ENCODE results near the gene HLA-DPB1. TPM values are rescaled to one million over a fixed set of nuclear protein-coding genes. Genes with fewer than 3 reads are reported as not detected.
"Not testable (repeated sequence)": the region's sequence is repeated elsewhere in the genome, so short reads cannot be mapped to it uniquely, and the experiment has no call there.

HLA-DPB1 gene
- polyA plus RNA-seq, 2 of the 4 experiments (the other 2 are of a cell fraction), result not detected

DNA sequence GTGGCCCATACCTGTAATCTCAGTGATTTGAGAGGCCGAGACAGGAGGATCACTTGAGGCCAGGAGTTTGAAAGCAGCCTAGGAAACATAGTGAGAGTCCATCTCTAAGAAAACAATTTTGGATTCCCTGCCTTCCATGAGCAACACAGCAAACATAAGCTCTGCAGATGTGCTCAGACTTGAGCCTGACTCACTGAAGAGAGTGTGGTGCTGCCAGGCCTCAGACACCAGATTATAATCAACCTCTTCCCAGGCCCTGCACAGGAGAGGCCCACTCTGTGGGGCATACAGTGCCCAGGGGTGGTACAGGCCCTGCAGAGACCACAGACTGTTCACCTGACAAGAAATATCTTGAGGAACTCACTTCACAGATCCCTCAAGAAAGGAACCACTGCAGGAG is 19.9 kb downstream of the HLA-DPB1 start:
- no peak overlapping the region for H3K4me2 ChIP-seq
- FAIRE-seq (no peak), DNase-seq (ENCODE audit: low read depth in 1 of 2, low spot score in 1 of 2) (no peak), ATAC-seq (no peak)
- ChIA-PET CTCF (no interaction called here), POLR2A (no interaction called here)
- TF ChIP-seq CEBPB (IDR thresholded peaks at IDR 0.05), result no peak
- TF ChIP-seq RARB (CRISPR knock-in tag; IDR thresholded peaks at IDR 0.05), result no peak
- no peak for TF ChIP-seq TP53 (CRISPR knock-in tag; IDR thresholded peaks at IDR 0.05)
- TF ChIP-seq, protein P1, sequence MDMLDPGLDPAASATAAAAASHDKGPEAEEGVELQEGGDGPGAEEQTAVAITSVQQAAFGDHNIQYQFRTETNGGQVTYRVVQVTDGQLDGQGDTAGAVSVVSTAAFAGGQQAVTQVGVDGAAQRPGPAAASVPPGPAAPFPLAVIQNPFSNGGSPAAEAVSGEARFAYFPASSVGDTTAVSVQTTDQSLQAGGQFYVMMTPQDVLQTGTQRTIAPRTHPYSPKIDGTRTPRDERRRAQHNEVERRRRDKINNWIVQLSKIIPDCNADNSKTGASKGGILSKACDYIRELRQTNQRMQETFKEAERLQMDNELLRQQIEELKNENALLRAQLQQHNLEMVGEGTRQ (IDR thresholded peaks at IDR 0.05), result no peak
- TF ChIP-seq, protein P2, sequence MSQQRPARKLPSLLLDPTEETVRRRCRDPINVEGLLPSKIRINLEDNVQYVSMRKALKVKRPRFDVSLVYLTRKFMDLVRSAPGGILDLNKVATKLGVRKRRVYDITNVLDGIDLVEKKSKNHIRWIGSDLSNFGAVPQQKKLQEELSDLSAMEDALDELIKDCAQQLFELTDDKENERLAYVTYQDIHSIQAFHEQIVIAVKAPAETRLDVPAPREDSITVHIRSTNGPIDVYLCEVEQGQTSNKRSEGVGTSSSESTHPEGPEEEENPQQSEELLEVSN (IDR thresholded peaks at IDR 0.05; ENCODE audit: borderline replicate concordance, low read depth), result no peak
- no peak for TF ChIP-seq GATA3 (IDR thresholded peaks at IDR 0.05; ENCODE audit: borderline replicate concordance)
- TF ChIP-seq EP300 (IDR thresholded peaks at IDR 0.05), result no peak
- no peak for TF ChIP-seq ZSCAN20 (CRISPR knock-in tag; IDR thresholded peaks at IDR 0.05)
- TF ChIP-seq HOXB5 (CRISPR knock-in tag; IDR thresholded peaks at IDR 0.05), result no peak
- H3K27ac ChIP-seq, result no peak overlapping the region
- peaks cover 5% of the 10 kb centered on the region; the same call in 1 of the 3 replicates for H3K9me3 ChIP-seq
- no peak overlapping the region for H3K4me3 ChIP-seq
- no peaks in the 10 kb centered on the region for H3K4me1 ChIP-seq
- 38% methylated on average over 1 of the region's 1 CpG for WGBS (ENCODE audit: missing lambda C conversion rate)

DNA sequence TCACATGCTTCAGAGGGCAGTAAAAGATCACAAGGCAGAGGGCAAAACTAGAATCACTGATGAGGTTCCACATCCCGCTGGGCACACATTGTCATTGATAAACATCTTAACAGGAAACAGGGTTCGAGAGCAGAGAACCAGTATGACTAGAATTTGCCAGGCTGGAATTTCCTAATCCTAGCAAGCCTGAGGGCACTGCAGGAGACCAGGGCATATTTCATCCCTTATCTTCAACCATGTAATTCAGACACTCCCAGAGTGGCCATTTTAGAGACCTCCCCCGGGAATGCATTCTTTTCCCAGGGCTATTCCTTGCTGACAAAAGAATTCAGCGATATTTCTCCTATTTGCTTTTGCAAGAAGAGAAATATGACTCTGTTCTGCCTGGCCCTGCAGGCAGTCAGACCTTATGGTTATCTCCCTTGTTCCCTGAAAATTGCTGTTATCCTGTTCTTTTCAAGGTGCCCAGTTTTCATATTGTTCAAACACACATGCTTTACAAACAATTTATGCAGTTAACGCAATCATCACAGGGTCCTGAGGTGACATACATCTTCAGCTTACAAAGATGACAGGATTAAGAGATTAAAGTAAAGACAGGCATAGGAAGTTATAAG is 25.4 kb downstream of the HLA-DPB1 start:
- FAIRE-seq; POLR2A ChIA-PET; H3K27ac ChIP-seq; DNase-seq (ENCODE audit: low read depth in 1 of 2, low spot score in 1 of 2); H3K9me3 ChIP-seq; H3K4me1 ChIP-seq; ATAC-seq; H3K4me3 ChIP-seq; H3K4me2 ChIP-seq; CTCF ChIA-PET: not testable (repeated sequence)
- WGBS (ENCODE audit: missing lambda C conversion rate), result 17% methylated on average over 5 of the region's 5 CpGs

DNA sequence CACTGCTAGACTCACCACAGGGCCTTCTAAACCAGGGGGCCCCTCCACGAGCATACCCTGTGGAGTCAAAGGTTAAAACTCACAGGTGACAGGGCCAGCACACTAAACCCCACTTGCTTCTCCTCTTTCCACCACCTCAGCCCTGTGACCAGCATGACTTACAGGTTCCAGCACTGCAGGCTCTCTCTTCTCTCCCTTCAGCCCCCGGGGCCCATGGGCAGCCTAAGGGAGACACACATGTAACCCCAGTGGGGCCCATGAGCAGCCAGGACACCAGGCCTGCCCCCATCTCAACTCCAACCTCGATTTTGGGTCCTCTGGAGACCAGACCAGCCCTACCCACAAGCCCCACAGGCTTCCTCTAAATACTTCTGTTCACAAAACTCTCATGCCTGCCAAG is 28.0 kb downstream of the HLA-DPB1 start:
- ChIA-PET CTCF (no interaction called here), POLR2A (no interaction called here)
- Histone ChIP-seq H3K9me3 (no peaks in the 10 kb centered on the region), H3K4me3 (no peak overlapping the region), H3K4me2 (no peak overlapping the region), H3K4me1 (no peaks in the 10 kb centered on the region), H3K27ac (no peak overlapping the region)
- DNase-seq (ENCODE audit: low read depth in 1 of 2, low spot score in 1 of 2) (no peak), ATAC-seq (no peak), FAIRE-seq (no peak)
- TF ChIP-seq HEYL (CRISPR knock-in tag; IDR thresholded peaks at IDR 0.05) (no peak), CHD2 (IDR thresholded peaks at IDR 0.05; ENCODE audit: low read length, partially characterized antibody) (no peak), ESRRA (IDR thresholded peaks at IDR 0.05; ENCODE audit: borderline replicate concordance, low read length) (no peak), TP53 (CRISPR knock-in tag; IDR thresholded peaks at IDR 0.05) (no peak), EP300 (IDR thresholded peaks at IDR 0.05) (no peak), ZNF302 (CRISPR knock-in tag; IDR thresholded peaks at IDR 0.05) (no peak), HOXB5 (CRISPR knock-in tag; IDR thresholded peaks at IDR 0.05) (no peak)
- TF ChIP-seq, protein P3, sequence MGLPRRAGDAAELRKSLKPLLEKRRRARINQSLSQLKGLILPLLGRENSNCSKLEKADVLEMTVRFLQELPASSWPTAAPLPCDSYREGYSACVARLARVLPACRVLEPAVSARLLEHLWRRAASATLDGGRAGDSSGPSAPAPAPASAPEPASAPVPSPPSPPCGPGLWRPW (IDR thresholded peaks at IDR 0.05), result no peak
- 7% methylated on average over 2 of the region's 3 CpGs for WGBS (ENCODE audit: missing lambda C conversion rate)

DNA sequence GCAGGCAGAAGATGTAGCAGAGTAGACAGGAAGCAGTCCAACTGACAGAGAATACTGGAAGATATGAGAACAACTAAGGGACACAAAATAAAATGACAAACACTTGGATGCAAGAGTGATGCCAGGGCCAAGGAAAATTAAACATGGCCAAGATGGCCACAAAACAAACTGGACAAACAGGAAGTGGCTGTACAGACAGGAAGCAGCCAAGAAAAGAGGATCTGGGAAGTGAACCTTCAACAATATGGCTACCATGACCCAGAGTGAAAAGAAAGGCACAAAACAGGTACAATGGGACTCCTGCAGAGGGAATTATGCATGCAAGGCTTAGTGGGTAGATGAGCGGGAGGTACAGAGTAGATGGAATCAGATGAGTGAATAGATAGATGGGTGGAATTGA is 29.1 kb downstream of the HLA-DPB1 start:
- Histone ChIP-seq H3K9me3 (no peaks in the 10 kb centered on the region), H3K4me2 (no peak overlapping the region), H3K4me1 (no peaks in the 10 kb centered on the region), H3K4me3 (no peak overlapping the region), H3K27ac (no peak overlapping the region)
- DNase-seq (ENCODE audit: low read depth in 1 of 2, low spot score in 1 of 2) (no peak), ATAC-seq (no peak), FAIRE-seq (no peak)
- ChIA-PET CTCF (no interaction called here), POLR2A (no interaction called here)
- WGBS (ENCODE audit: missing lambda C conversion rate), result 57% methylated on average over 1 of the region's 1 CpG
- TF ChIP-seq EHMT2 (IDR thresholded peaks at IDR 0.05; ENCODE audit: low read depth) (no peak), FOSL2 (IDR thresholded peaks at IDR 0.05) (no peak), FOSL2 (CRISPR knock-in tag; IDR thresholded peaks at IDR 0.05) (no peak), RCOR1 (IDR thresholded peaks at IDR 0.05; ENCODE audit: low read depth, low read length) (no peak), CBX8 (IDR thresholded peaks at IDR 0.05) (no peak), CHD4 (IDR thresholded peaks at IDR 0.05; ENCODE audit: borderline replicate concordance) (no peak), HOXA7 (CRISPR knock-in tag; IDR thresholded peaks at IDR 0.05) (no peak), JUNB (IDR thresholded peaks at IDR 0.05) (no peak), FOXS1 (CRISPR knock-in tag; IDR thresholded peaks at IDR 0.05) (no peak), EP300 (IDR thresholded peaks at IDR 0.05) (no peak), PHF8 (IDR thresholded peaks at IDR 0.05; ENCODE audit: borderline replicate concordance, low read depth) (no peak)
- TF ChIP-seq, protein P4, sequence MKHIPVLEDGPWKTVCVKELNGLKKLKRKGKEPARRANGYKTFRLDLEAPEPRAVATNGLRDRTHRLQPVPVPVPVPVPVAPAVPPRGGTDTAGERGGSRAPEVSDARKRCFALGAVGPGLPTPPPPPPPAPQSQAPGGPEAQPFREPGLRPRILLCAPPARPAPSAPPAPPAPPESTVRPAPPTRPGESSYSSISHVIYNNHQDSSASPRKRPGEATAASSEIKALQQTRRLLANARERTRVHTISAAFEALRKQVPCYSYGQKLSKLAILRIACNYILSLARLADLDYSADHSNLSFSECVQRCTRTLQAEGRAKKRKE (CRISPR knock-in tag; IDR thresholded peaks at IDR 0.05; ENCODE audit: low read depth), result no peak
- TF ChIP-seq, protein P5, sequence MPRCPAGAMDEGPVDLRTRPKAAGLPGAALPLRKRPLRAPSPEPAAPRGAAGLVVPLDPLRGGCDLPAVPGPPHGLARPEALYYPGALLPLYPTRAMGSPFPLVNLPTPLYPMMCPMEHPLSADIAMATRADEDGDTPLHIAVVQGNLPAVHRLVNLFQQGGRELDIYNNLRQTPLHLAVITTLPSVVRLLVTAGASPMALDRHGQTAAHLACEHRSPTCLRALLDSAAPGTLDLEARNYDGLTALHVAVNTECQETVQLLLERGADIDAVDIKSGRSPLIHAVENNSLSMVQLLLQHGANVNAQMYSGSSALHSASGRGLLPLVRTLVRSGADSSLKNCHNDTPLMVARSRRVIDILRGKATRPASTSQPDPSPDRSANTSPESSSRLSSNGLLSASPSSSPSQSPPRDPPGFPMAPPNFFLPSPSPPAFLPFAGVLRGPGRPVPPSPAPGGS (IDR thresholded peaks at IDR 0.05), result no peak
- TF ChIP-seq, protein P6, sequence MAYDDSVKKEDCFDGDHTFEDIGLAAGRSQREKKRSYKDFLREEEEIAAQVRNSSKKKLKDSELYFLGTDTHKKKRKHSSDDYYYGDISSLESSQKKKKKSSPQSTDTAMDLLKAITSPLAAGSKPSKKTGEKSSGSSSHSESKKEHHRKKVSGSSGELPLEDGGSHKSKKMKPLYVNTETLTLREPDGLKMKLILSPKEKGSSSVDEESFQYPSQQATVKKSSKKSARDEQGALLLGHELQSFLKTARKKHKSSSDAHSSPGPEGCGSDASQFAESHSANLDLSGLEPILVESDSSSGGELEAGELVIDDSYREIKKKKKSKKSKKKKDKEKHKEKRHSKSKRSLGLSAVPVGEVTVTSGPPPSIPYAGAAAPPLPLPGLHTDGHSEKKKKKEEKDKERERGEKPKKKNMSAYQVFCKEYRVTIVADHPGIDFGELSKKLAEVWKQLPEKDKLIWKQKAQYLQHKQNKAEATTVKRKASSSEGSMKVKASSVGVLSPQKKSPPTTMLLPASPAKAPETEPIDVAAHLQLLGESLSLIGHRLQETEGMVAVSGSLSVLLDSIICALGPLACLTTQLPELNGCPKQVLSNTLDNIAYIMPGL (CRISPR knock-in tag; IDR thresholded peaks at IDR 0.05; ENCODE audit: borderline replicate concordance), result no peak

All from A549 (cell line).